GM12878 (cell line): Measurements from ENCODE around the gene TANC2.

Experiments
- EZH2 ChIP-seq: IDR thresholded peaks from 2 replicates; pipeline ENCODE4 v1.6.1; 2012; ENCODE audit warnings: low read depth, mild to moderate bottlenecking, control low read depth, inconsistent platforms, low read length, borderline replicate concordance; ENCODE audit not compliant: control insufficient read depth
- IKZF1 ChIP-seq: fragments of 450-650 bp; conservative IDR thresholded peaks from 2 replicates; pipeline ENCODE4 v1.6.1; 2017; ENCODE audit warnings: antibody characterized with exemption, mild to moderate bottlenecking
- JUNB ChIP-seq: IDR thresholded peaks from 2 replicates; pipeline ENCODE4 v1.6.1; 2016; ENCODE audit warnings: antibody characterized with exemption, mild to moderate bottlenecking
- NR2C1 ChIP-seq: fragments of 450-650 bp; IDR thresholded peaks from 2 replicates; pipeline ENCODE4 v1.6.1; 2017; ENCODE audit warnings: antibody characterized with exemption, mild to moderate bottlenecking, moderate library complexity
- PBX3 ChIP-seq: IDR thresholded peaks from 2 replicates; pipeline ENCODE4 v1.6.1; 2011; ENCODE audit warnings: mild to moderate bottlenecking, low read depth, low read length, moderate library complexity; ENCODE audit not compliant: insufficient replicate concordance
- POLR2A ChIP-seq: IDR thresholded peaks from 2 replicates; pipeline ENCODE4 v1.6.1; 2011; ENCODE audit warnings: low read depth, mild to moderate bottlenecking, low read length
- POLR2AphosphoS5 ChIP-seq: IDR thresholded peaks from 2 replicates; pipeline ENCODE4 v1.6.1; 2011; ENCODE audit warnings: mild to moderate bottlenecking, low read length, inconsistent platforms
- SUZ12 ChIP-seq: fragments of 200-600 bp; sonication (generic); IDR thresholded peaks from one replicate; pipeline ENCODE4 v1.6.1; 2018; ENCODE audit warnings: antibody characterized with exemption, mild to moderate bottlenecking; ENCODE audit not compliant: unreplicated experiment
- TBL1XR1 ChIP-seq: IDR thresholded peaks from 2 replicates; pipeline ENCODE4 v1.6.1; 2012; ENCODE audit warnings: low read depth, low read length, improper control_type of control experiment
- ZNF217 ChIP-seq: fragments of 450-650 bp; IDR thresholded peaks from 2 replicates; pipeline ENCODE4 v1.6.1; 2017; ENCODE audit warnings: antibody characterized with exemption, mild to moderate bottlenecking
- ZZZ3 ChIP-seq: IDR thresholded peaks from 2 replicates; pipeline ENCODE4 v1.6.1; 2011; ENCODE audit warnings: low read depth; ENCODE audit not compliant: control insufficient read depth, insufficient read length
- TF ChIP-seq, protein P1 (sequence below): fragments of 150-350 bp; IDR thresholded peaks from 2 replicates; pipeline ENCODE4 v1.6.1; 2016; ENCODE audit warnings: low read depth, low read length

- no peak for TF ChIP-seq NR2C1
- TF ChIP-seq, protein P1, sequence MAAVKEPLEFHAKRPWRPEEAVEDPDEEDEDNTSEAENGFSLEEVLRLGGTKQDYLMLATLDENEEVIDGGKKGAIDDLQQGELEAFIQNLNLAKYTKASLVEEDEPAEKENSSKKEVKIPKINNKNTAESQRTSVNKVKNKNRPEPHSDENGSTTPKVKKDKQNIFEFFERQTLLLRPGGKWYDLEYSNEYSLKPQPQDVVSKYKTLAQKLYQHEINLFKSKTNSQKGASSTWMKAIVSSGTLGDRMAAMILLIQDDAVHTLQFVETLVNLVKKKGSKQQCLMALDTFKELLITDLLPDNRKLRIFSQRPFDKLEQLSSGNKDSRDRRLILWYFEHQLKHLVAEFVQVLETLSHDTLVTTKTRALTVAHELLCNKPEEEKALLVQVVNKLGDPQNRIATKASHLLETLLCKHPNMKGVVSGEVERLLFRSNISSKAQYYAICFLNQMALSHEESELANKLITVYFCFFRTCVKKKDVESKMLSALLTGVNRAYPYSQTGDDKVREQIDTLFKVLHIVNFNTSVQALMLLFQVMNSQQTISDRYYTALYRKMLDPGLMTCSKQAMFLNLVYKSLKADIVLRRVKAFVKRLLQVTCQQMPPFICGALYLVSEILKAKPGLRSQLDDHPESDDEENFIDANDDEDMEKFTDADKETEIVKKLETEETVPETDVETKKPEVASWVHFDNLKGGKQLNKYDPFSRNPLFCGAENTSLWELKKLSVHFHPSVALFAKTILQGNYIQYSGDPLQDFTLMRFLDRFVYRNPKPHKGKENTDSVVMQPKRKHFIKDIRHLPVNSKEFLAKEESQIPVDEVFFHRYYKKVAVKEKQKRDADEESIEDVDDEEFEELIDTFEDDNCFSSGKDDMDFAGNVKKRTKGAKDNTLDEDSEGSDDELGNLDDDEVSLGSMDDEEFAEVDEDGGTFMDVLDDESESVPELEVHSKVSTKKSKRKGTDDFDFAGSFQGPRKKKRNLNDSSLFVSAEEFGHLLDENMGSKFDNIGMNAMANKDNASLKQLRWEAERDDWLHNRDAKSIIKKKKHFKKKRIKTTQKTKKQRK: no peak
- TF ChIP-seq POLR2AphosphoS5: no peak
- peak; percentile 79 for TF ChIP-seq JUNB
- TF ChIP-seq POLR2A: no peak
- TF ChIP-seq ZNF217: no peak
- TF ChIP-seq EZH2: no peak
- TF ChIP-seq TBL1XR1: no peak
- TF ChIP-seq SUZ12: no peak
- TF ChIP-seq IKZF1: no peak
- no peak for TF ChIP-seq ZZZ3
- TF ChIP-seq PBX3: no peak
These were observed 2.4 kb downstream of the TANC2 start for GRCh38 chr17:62968445-62968923.
